Measurements from ENCODE around the gene CCDC85B. TPM values are rescaled to one million over a fixed set of nuclear protein-coding genes. Genes with fewer than 3 reads are reported as not detected.

Gene CCDC85B
- polyA plus RNA-seq, 1 of the 3 experiments (the other 2 are of a cell fraction) = 52.8 TPM

DNA sequence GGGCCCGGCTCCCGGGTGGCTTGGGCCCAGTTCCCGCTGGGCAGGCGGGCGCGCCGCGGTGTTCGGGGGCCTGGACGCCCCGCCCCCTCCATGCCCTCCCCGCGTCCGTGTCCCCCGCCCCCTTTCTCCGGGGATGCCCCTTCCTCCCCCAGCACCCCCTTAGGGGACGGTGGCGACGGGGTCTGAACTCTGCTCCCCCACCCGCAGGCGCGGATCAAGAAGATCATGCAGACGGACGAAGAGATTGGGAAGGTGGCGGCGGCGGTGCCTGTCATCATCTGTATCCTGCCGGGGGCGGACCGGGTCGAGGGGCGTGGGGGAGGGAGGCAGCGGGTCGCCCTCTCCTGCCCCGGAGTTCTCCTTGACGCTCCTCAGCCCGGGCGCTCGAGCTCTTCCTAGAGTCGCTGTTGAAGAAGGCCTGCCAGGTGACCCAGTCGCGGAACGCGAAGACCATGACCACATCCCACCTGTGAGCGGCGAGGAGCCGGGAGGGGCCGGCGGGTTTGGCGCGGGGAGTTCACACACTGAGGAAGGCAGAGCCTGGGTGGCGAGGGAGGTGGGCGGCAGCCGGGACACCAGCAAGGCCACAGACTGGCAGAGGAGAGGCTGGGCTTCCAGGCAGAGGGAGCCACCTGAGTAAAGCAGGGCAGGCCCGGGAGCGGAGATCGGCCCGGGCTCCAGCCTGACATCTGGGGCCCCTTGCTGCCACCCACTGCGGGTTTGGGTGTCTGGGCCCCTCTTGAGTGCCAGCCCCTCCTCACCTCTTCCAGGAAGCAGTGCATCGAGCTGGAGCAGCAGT is 29.3 kb downstream of the CCDC85B start:
- Histone ChIP-seq H3K4me2 (peak overlapping the region; percentile 99), H4K20me1 (ENCODE audit: insufficient read depth) (0 out of 2 replicates have a peak, but pooled peaks cover 4% of the 10 kb centered on the region), H3K36me3 (replicated peaks in 1 of 2; ENCODE audit: control insufficient read depth in 1 of 2, insufficient read depth in 2 of 2, low read length in 1 of 2) (peaks cover 12 to 24% of the 10 kb centered on the region in 2 experiments), H3K4me3 (ENCODE audit: low read depth in 2 of 2, low read length in 1 of 2) (peak overlapping the region; percentile 61 to 92), H3K9me2 (no peaks in the 10 kb centered on the region), H3K9ac (peak overlapping the region; percentile 74), H3F3A (replicated peaks; ENCODE audit: insufficient read depth) (peaks cover 32% of the 10 kb centered on the region), H3K9me3 (no peaks in the 10 kb centered on the region), H3K79me2 (ENCODE audit: insufficient read depth) (peaks cover 60% of the 10 kb centered on the region), H3K4me1 (ENCODE audit: control insufficient read depth in 1 of 2, insufficient read depth in 2 of 2, low read depth in 1 of 2, low read length in 1 of 2) (peaks cover 34 to 40% of the 10 kb centered on the region in 2 experiments; a peak in 3 of 4 replicates), H3K27ac (ENCODE audit: low read depth in 2 of 2, low read length in 1 of 2) (peak overlapping the region; percentile 68 to 87), H2AFZ (ENCODE audit: low read depth) (peak overlapping the region; percentile 51; the same call in 1 of the 2 replicates), H3K27me3 (ENCODE audit: insufficient read depth) (no peaks in the 10 kb centered on the region)
- CTCF ChIA-PET = interaction anchor here (0.9 to 5.5 kb wide), 5 partner anchors 13 to 35 kb away, joined by 3 to 22 read pairs (median 7); partner anchors contain the start of genes CCDC85B and FIBP
- POLR2A ChIA-PET = interaction anchor here (0.9 kb wide), 1 partner anchor 29 kb away, joined by 3 read pairs; the partner anchor contains the start of gene CCDC85B
- WGBS (ENCODE audit: low lambda C conversion rate) = 0% methylated on average over 3 of the region's 60 CpGs
- TF ChIP-seq MAX (IDR thresholded peaks at IDR 0.05; ENCODE audit: low read depth) = 0 out of 2 replicates have a peak, but pooled peaks have one; percentile 5
- TF ChIP-seq EP300 (IDR thresholded peaks at IDR 0.05; ENCODE audit: borderline replicate concordance in 1 of 2, low read depth in 1 of 2, low read length in 1 of 2) = no peak
- no peak for TF ChIP-seq SIN3A (IDR thresholded peaks at IDR 0.05; ENCODE audit: borderline replicate concordance, low read depth, low read length)
- no peak for TF ChIP-seq CHD2 (IDR thresholded peaks at IDR 0.05; ENCODE audit: low read length, partially characterized antibody)
- TF ChIP-seq YY1 (IDR thresholded peaks at IDR 0.05; ENCODE audit: low read depth) = no peak
- peak; percentile 85 for DNase-seq

- Histone ChIP-seq H3F3A (replicated peaks; ENCODE audit: insufficient read depth) (peaks cover 37% of the 10 kb centered on the region), H3K4me3 (ENCODE audit: low read depth in 2 of 2, low read length in 1 of 2) (peak overlapping the region; percentile 61 to 92), H2AFZ (ENCODE audit: low read depth) (no peak overlapping the region), H3K9ac (peak overlapping the region; percentile 74), H3K36me3 (replicated peaks in 1 of 2; ENCODE audit: control insufficient read depth in 1 of 2, insufficient read depth in 2 of 2, low read length in 1 of 2) (peaks cover 12 to 24% of the 10 kb centered on the region in 2 experiments), H3K27ac (ENCODE audit: low read depth in 2 of 2, low read length in 1 of 2) (peak overlapping the region in 1 of 2 experiments; percentile 68; a peak in 3 of 4 replicates), H3K9me3 (no peaks in the 10 kb centered on the region), H4K20me1 (ENCODE audit: insufficient read depth) (0 out of 2 replicates have a peak, but pooled peaks cover 4% of the 10 kb centered on the region), H3K27me3 (ENCODE audit: insufficient read depth) (no peaks in the 10 kb centered on the region), H3K4me2 (peak overlapping the region; percentile 99), H3K4me1 (ENCODE audit: control insufficient read depth in 1 of 2, insufficient read depth in 2 of 2, low read depth in 1 of 2, low read length in 1 of 2) (peaks cover 34 to 36% of the 10 kb centered on the region in 2 experiments; a peak in 3 of 4 replicates), H3K9me2 (no peaks in the 10 kb centered on the region), H3K79me2 (ENCODE audit: insufficient read depth) (peaks cover 58% of the 10 kb centered on the region)
- CTCF ChIA-PET = interaction anchor here (0.9 to 5.5 kb wide), 4 partner anchors 12 to 36 kb away, joined by 3 to 22 read pairs (median 12); partner anchors contain the start of genes CCDC85B and FIBP
- TF ChIP-seq, protein P1, sequence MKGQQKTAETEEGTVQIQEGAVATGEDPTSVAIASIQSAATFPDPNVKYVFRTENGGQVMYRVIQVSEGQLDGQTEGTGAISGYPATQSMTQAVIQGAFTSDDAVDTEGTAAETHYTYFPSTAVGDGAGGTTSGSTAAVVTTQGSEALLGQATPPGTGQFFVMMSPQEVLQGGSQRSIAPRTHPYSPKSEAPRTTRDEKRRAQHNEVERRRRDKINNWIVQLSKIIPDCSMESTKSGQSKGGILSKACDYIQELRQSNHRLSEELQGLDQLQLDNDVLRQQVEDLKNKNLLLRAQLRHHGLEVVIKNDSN (IDR thresholded peaks at IDR 0.05; ENCODE audit: borderline replicate concordance, low read depth) = no peak
- peak; percentile 34; the same call in 1 of the 2 replicates for TF ChIP-seq MXI1 (IDR thresholded peaks at IDR 0.05; ENCODE audit: low read depth, low read length)
- peak; percentile 43; the same call in 1 of the 2 replicates for TF ChIP-seq GABPA (IDR thresholded peaks at IDR 0.05; ENCODE audit: low read depth)
- 0 out of 2 replicates have a peak, but pooled peaks have one; percentile 18 for TF ChIP-seq MAX (IDR thresholded peaks at IDR 0.05; ENCODE audit: low read depth)
- POLR2A ChIA-PET = interaction anchor here (0.9 kb wide), 1 partner anchor 30 kb away, joined by 3 read pairs; the partner anchor contains the start of gene CCDC85B
- DNase-seq = no peak
- WGBS (ENCODE audit: low lambda C conversion rate) = 45% methylated on average over 15 of the region's 15 CpGs
Measured at GRCh38 chr11:65920372-65920802, 29.9 kb downstream of the CCDC85B start.

All from SK-N-SH (cell line).